DND-41 (cell line): ENCODE results near the gene FAM32A.

Experiments
- ATAC-seq: fragments of 200-7000 bp; cut with Tn5 transposase; 3 replicates; pipeline ENCODE4 v1.9.1; 2021; ENCODE audit warnings: low read depth; ENCODE audit not compliant: insufficient read depth
- DNase-seq: peaks from one replicate; pipeline ENCODE4 v3.0.0-alpha.2; 2020
- H2AFZ ChIP-seq: 2 replicates; pipeline ENCODE4 v1.6.0; 2012; ENCODE audit warnings: low read depth, low read length
- H3K27ac ChIP-seq: 2 replicates; pipeline ENCODE4 v1.5.1; 2012; ENCODE audit warnings: low read length, inconsistent platforms
- H3K27me3 ChIP-seq: fragments of 200-600 bp; sonication (generic); 2 replicates; pipeline ENCODE4 v1.6.0; 2012; ENCODE audit warnings: low read length, mild to moderate bottlenecking, inconsistent platforms; ENCODE audit not compliant: insufficient read depth, poor library complexity
- H3K36me3 ChIP-seq: 2 replicates; pipeline ENCODE4 v1.5.1; 2012; ENCODE audit warnings: low read length, inconsistent platforms; ENCODE audit not compliant: insufficient read depth
- H3K4me1 ChIP-seq: 2 replicates; pipeline ENCODE4 v1.5.1; 2012; ENCODE audit warnings: mild to moderate bottlenecking, low read length; ENCODE audit not compliant: insufficient read depth
- H3K4me2 ChIP-seq: 2 replicates; pipeline ENCODE4 v1.6.0; 2012; ENCODE audit warnings: mild to moderate bottlenecking, moderate library complexity, low read length, inconsistent platforms; ENCODE audit not compliant: insufficient read depth
- H3K4me3 ChIP-seq, 2 experiments: fragments of 200-600 bp in 1 of 2; shearing (Covaris generic) in 1 of 2; 2 replicates each; pipeline ENCODE4 v1.5.1; 2012 to 2016; ENCODE audit warnings: inconsistent platforms in 2 of 2, low read length in 2 of 2, mild to moderate bottlenecking in 2 of 2, low read depth in 1 of 2, moderate library complexity in 1 of 2
- H3K79me2 ChIP-seq: 2 replicates; pipeline ENCODE4 v1.6.0; 2012; ENCODE audit warnings: low read length, inconsistent platforms; ENCODE audit not compliant: insufficient read depth
- H3K9ac ChIP-seq: 2 replicates; pipeline ENCODE4 v1.6.0; 2012; ENCODE audit warnings: low read depth, mild to moderate bottlenecking, inconsistent platforms, low read length, moderate library complexity
- H3K9me3 ChIP-seq: 2 replicates; pipeline ENCODE4 v1.5.1; 2012; ENCODE audit warnings: low read length, moderate library complexity, mild to moderate bottlenecking, inconsistent platforms; ENCODE audit not compliant: insufficient read depth, severe bottlenecking
- H4K20me1 ChIP-seq: 2 replicates; pipeline ENCODE4 v1.6.0; 2012; ENCODE audit warnings: low read length; ENCODE audit not compliant: insufficient read depth
- CTCF ChIP-seq: IDR thresholded peaks from 2 replicates; pipeline ENCODE4 v1.5.1; 2012; ENCODE audit warnings: borderline replicate concordance, low read length, moderate library complexity, mild to moderate bottlenecking; ENCODE audit not compliant: poor library complexity, severe bottlenecking; ENCODE audit errors: extremely low read depth
- EZH2 ChIP-seq: IDR thresholded peaks from 3 replicates; pipeline ENCODE4 v1.6.1; 2012; ENCODE audit warnings: borderline replicate concordance, low read depth, mild to moderate bottlenecking, moderate library complexity, low read length, inconsistent platforms; ENCODE audit not compliant: severe bottlenecking

The FAM32A gene

GRCh38 chr19:16232127-16232526 is 46.9 kb downstream of the FAM32A start:
- TF ChIP-seq EZH2 (no peak), CTCF (no peak)
- Histone ChIP-seq H3K27ac (no peak overlapping the region), H3K9me3 (no peaks in the 10 kb centered on the region)

GRCh38 chr19:16232568-16232967 is 47.4 kb downstream of the FAM32A start:
- no peak overlapping the region for H3K9ac ChIP-seq
- H3K36me3 ChIP-seq = peaks cover 87% of the 10 kb centered on the region
- H3K27me3 ChIP-seq = no peaks in the 10 kb centered on the region
- H3K4me1 ChIP-seq = no peaks in the 10 kb centered on the region
- no peaks in the 10 kb centered on the region for H3K9me3 ChIP-seq
- no peak overlapping the region for H3K4me2 ChIP-seq
- no peak overlapping the region for H3K27ac ChIP-seq
- no peak for TF ChIP-seq CTCF
- TF ChIP-seq EZH2 = no peak
- no peak overlapping the region for H3K4me3 ChIP-seq
- H4K20me1 ChIP-seq = no peaks in the 10 kb centered on the region; the same call in none of the 2 replicates
- no peaks in the 10 kb centered on the region for H3K79me2 ChIP-seq
- ATAC-seq (no peak), DNase-seq (no peak)
- no peak overlapping the region for H2AFZ ChIP-seq

More at GRCh38 chr19:16232127-16232526, 46.9 kb downstream of the FAM32A start:
- no peak for DNase-seq
- no peak for ATAC-seq
- Histone ChIP-seq H3K4me1 (no peaks in the 10 kb centered on the region), H3K36me3 (peaks cover 91% of the 10 kb centered on the region), H3K4me2 (no peak overlapping the region), H2AFZ (no peak overlapping the region), H3K79me2 (no peaks in the 10 kb centered on the region), H3K9ac (no peak overlapping the region), H4K20me1 (no peaks in the 10 kb centered on the region; the same call in none of the 2 replicates), H3K4me3 (no peak overlapping the region), H3K27me3 (no peaks in the 10 kb centered on the region)

- Histone ChIP-seq H4K20me1 (no peaks in the 10 kb centered on the region; the same call in none of the 2 replicates), H3K4me3 (no peak overlapping the region), H3K27me3 (no peaks in the 10 kb centered on the region), H3K4me2 (no peak overlapping the region), H3K4me1 (no peaks in the 10 kb centered on the region), H3K27ac (no peak overlapping the region), H2AFZ (no peak overlapping the region), H3K9me3 (no peaks in the 10 kb centered on the region), H3K79me2 (no peaks in the 10 kb centered on the region), H3K36me3 (peaks cover 80% of the 10 kb centered on the region), H3K9ac (no peak overlapping the region)
- ATAC-seq (no peak), DNase-seq (no peak)
- TF ChIP-seq EZH2 = no peak
- no peak for TF ChIP-seq CTCF
These were observed 48.0 kb downstream of the FAM32A start for GRCh38 chr19:16233081-16233776.
